ENCODE results near the gene AGBL4. TPM values are rescaled to one million over a fixed set of nuclear protein-coding genes. Genes with fewer than 3 reads are reported as not detected.
A peak's percentile ranks its signal among the peaks of the same experiment; 100 is the strongest.

AGBL4 gene
- total and polyA plus RNA-seq, 2 donors, result 0.18 to 0.24 TPM

DNA sequence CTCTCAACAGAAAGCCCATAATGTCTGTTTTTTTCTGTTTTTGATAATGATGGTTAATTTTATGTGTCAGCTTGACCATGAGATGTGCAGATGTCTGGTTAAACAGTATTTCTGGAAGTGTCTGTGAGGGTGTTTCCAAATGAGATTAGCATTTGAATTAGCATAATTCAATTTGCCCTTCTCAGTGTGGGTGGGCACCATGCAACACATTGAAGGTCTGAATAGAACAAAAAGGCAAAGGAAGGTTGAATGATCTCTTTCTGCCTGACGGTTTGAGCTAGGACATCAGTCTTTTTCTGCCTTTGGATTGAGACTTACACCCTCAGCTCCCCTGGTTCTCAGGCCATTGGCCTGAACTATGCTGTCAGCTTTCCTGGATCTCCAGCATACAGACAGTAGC is 1516.9 kb downstream of the AGBL4 start:
- DNase-seq (ENCODE audit: low read depth in 6 of 9, low spot score in 9 of 9), result no peak
- Histone ChIP-seq H3K4me1 (ENCODE audit: control insufficient read depth in 2 of 2, insufficient read depth in 2 of 2, low read length in 2 of 2) (no peaks in the 10 kb centered on the region), H3K4me3 (ENCODE audit: low read length in 2 of 2) (no peak overlapping the region), H3K27me3 (ENCODE audit: control insufficient read depth in 2 of 2, insufficient read depth in 1 of 2, low read length in 1 of 2) (no peaks in the 10 kb centered on the region), H3K36me3 (ENCODE audit: control insufficient read depth in 2 of 2, insufficient read depth in 2 of 2, low read length in 1 of 2) (no peaks in the 10 kb centered on the region), H3K9me3 (ENCODE audit: control insufficient read depth in 2 of 2, insufficient read depth in 1 of 2, low read length in 1 of 2) (no peaks in the 10 kb centered on the region), H3K27ac (ENCODE audit: low read depth in 1 of 2, low read length in 1 of 2) (no peak overlapping the region)
- 0% methylated on average over 1 of the region's 1 CpG for WGBS

DNA sequence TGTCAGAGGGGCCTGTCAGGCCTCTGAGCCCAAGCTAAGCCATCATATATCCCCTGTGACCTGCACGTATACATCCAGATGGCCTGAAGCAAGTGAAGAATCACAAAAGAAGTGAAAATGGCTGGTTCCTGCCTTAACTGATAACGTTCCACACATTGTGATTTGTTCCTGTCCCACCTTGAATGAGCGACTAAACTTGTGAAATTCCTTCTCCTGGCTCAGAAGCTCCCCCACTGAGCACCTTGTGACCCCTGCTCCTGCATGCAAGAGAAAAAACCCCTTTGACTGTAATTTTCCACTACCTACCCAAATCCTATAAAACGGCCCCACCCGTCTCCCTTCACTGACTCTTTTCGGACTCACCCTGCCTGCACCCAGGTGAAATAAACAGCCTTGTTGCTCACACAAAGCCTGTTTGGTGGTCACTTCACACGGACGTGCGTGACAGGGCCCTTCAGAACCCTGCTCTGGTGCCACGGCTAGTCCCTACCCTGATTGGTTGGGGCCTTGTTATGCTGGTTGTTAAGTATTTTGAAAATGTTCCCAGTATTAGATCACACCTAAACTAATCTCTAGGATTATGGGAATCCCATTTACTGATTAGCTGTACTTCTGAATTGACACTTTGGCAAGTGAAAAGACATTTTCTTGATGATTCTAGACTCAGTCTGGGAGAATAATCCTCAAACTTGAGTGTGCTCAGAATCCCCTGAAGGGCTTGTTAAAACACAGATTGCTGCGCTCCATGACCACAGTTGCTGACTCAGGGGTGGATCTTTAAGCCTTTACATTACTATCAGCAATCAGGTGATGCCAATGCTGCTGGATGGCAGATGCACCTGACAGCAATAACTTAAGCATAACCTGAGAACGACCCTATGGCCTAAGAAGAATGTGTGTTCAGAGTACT is 1523.0 kb downstream of the AGBL4 start:
- Histone ChIP-seq H3K36me3 (ENCODE audit: control insufficient read depth in 2 of 2, insufficient read depth in 2 of 2, low read length in 1 of 2) (no peaks in the 10 kb centered on the region), H3K4me3 (ENCODE audit: low read length in 2 of 2) (no peak overlapping the region), H3K9me3 (ENCODE audit: control insufficient read depth in 2 of 2, insufficient read depth in 1 of 2, low read length in 1 of 2) (no peaks in the 10 kb centered on the region), H3K27me3 (ENCODE audit: control insufficient read depth in 2 of 2, insufficient read depth in 1 of 2, low read length in 1 of 2) (no peaks in the 10 kb centered on the region), H3K4me1 (ENCODE audit: control insufficient read depth in 2 of 2, insufficient read depth in 2 of 2, low read length in 2 of 2) (no peaks in the 10 kb centered on the region), H3K27ac (ENCODE audit: low read depth in 1 of 2, low read length in 1 of 2) (no peak overlapping the region)
- DNase-seq (ENCODE audit: low read depth in 6 of 9, low spot score in 9 of 9), result no peak
- WGBS, result 79% methylated on average over 12 of the region's 12 CpGs

DNA sequence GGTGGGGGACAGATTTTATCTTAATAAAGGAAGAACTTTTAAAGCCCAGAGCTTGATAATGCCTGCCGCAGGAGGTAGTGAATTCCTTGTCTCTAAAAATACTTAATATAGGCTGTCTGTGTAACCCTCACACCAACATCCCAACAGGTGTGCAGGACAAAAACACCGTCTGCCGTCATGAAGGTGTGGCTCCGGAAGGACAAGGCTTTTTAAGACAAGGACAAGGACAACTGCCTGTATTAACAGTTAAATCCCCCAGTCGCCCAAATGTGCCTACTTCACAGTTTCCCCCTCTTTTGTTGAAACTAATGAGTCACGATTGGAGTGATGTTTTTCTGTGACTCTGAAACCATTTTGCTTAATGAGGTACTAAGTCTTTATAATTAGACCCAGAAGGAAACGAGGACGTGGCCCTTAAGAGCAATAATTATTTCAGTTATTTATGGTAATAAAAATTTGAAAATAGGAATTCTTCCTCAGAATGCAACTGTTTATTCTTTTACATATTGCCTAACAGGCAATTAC is 1524.5 kb downstream of the AGBL4 start:
- H3K4me3 ChIP-seq (ENCODE audit: low read length in 2 of 2), result no peak overlapping the region
- no peaks in the 10 kb centered on the region for H3K9me3 ChIP-seq (ENCODE audit: control insufficient read depth in 2 of 2, insufficient read depth in 1 of 2, low read length in 1 of 2)
- H3K27ac ChIP-seq (ENCODE audit: low read depth in 1 of 2, low read length in 1 of 2), result no peak overlapping the region
- no peak for DNase-seq (ENCODE audit: low read depth in 6 of 9, low spot score in 9 of 9)
- 93% methylated on average over 8 of the region's 8 CpGs for WGBS
- H3K4me1 ChIP-seq (ENCODE audit: control insufficient read depth in 2 of 2, insufficient read depth in 2 of 2, low read length in 2 of 2), result no peaks in the 10 kb centered on the region
- no peaks in the 10 kb centered on the region for H3K36me3 ChIP-seq (ENCODE audit: control insufficient read depth in 2 of 2, insufficient read depth in 2 of 2, low read length in 1 of 2)
- no peaks in the 10 kb centered on the region for H3K27me3 ChIP-seq (ENCODE audit: control insufficient read depth in 2 of 2, insufficient read depth in 1 of 2, low read length in 1 of 2)

DNA sequence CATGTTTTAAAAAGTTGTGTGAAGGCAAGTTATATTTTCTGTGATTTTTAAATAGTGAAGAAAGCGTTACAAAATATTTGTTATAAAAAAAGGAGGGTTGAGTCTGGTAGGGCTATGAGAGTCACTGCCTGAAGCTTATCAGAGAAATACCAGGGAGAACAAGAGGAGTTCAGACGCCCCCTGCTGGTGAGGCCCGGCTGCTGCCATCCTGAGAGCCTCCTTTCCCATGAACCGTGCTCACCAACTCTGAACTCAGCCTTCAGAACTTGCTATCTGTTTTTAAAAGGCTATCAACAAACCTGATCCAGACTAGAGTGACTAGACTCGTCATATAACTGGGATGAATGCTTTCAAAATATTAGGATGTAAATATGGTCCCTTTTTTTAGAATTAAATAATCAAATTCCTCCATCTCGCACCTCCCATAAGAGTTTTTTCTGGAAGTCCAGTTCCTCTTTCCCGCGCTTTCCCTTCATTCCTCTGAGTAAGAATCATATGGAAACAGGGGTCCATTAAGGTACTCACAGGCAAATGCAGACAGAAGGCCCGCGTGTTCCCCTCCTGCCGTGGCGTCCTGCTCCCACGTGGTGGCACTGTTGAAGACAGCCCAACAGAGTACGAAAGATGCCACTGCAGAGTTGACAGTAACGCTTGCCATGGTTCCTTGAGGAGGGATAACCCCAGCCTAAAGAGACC is 1525.5 kb downstream of the AGBL4 start:
- 22% methylated on average over 15 of the region's 15 CpGs for WGBS
- peak; percentile 16 to 71 (median 40) for DNase-seq (ENCODE audit: low read depth in 6 of 9, low spot score in 9 of 9)

DNA sequence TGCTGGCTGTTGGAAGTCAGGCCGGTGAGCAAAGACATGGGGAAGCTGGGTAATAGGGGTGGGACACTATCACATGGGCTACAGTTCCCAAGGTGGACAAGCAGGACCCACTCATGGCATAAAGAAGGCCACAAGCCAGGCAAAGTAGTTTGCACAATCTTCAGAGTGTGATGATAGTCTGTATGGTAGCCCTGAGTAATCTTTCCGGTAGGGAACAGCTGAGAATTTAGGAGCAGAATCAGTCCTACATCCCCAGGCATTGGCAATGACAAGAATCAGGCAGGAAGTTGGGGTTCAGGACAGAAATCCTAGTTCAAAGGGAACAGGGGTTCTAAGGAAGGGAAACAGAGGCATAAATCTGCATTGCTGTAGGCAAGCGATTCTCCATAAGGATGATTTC is 1527.8 kb downstream of the AGBL4 start:
- Histone ChIP-seq H3K4me3 (ENCODE audit: low read length in 2 of 2) (no peak overlapping the region), H3K9me3 (ENCODE audit: control insufficient read depth in 2 of 2, insufficient read depth in 1 of 2, low read length in 1 of 2) (no peaks in the 10 kb centered on the region), H3K27me3 (ENCODE audit: control insufficient read depth in 2 of 2, insufficient read depth in 1 of 2, low read length in 1 of 2) (no peaks in the 10 kb centered on the region), H3K27ac (ENCODE audit: low read depth in 1 of 2, low read length in 1 of 2) (no peak overlapping the region), H3K4me1 (ENCODE audit: control insufficient read depth in 2 of 2, insufficient read depth in 2 of 2, low read length in 2 of 2) (no peaks in the 10 kb centered on the region), H3K36me3 (ENCODE audit: control insufficient read depth in 2 of 2, insufficient read depth in 2 of 2, low read length in 1 of 2) (no peaks in the 10 kb centered on the region)
- DNase-seq (ENCODE audit: low read depth in 6 of 9, low spot score in 9 of 9), result no peak
- 96% methylated on average over 3 of the region's 3 CpGs for WGBS

More for the DNA sequence above, 1525.5 kb downstream of the AGBL4 start:
- Histone ChIP-seq H3K27me3 (ENCODE audit: control insufficient read depth in 2 of 2, insufficient read depth in 1 of 2, low read length in 1 of 2) (no peaks in the 10 kb centered on the region), H3K27ac (ENCODE audit: low read depth in 1 of 2, low read length in 1 of 2) (no peak overlapping the region), H3K4me3 (ENCODE audit: low read length in 2 of 2) (no peak overlapping the region), H3K4me1 (ENCODE audit: control insufficient read depth in 2 of 2, insufficient read depth in 2 of 2, low read length in 2 of 2) (no peaks in the 10 kb centered on the region), H3K9me3 (ENCODE audit: control insufficient read depth in 2 of 2, insufficient read depth in 1 of 2, low read length in 1 of 2) (no peaks in the 10 kb centered on the region), H3K36me3 (ENCODE audit: control insufficient read depth in 2 of 2, insufficient read depth in 2 of 2, low read length in 1 of 2) (no peaks in the 10 kb centered on the region)

DNA sequence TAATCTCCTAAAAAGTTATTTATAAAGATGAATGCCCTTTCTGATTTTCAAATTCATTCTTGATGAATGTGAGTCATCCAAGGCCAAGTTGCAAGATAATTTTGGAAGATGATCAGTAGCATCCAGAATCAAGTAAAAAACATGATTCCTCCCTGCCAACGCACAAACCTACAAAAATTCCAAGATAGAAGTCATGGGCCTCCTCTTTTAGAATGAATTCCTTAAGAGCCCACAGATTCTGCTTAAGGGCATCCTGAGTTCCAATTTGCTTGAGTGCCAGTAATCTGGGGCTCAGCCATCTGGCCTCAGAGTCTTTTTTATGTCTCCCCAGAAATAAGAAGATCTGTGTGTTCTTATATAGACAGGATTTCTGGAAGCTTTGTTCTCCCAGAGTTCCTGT is 1528.6 kb downstream of the AGBL4 start:
- H3K27ac ChIP-seq (ENCODE audit: low read depth in 1 of 2, low read length in 1 of 2), result no peak overlapping the region
- WGBS, result 89% methylated on average over 1 of the region's 1 CpG
- no peak for DNase-seq (ENCODE audit: low read depth in 6 of 9, low spot score in 9 of 9)
- no peak overlapping the region for H3K4me3 ChIP-seq (ENCODE audit: low read length in 2 of 2)
- H3K27me3 ChIP-seq (ENCODE audit: control insufficient read depth in 2 of 2, insufficient read depth in 1 of 2, low read length in 1 of 2), result no peaks in the 10 kb centered on the region
- H3K36me3 ChIP-seq (ENCODE audit: control insufficient read depth in 2 of 2, insufficient read depth in 2 of 2, low read length in 1 of 2), result no peaks in the 10 kb centered on the region
- no peaks in the 10 kb centered on the region for H3K4me1 ChIP-seq (ENCODE audit: control insufficient read depth in 2 of 2, insufficient read depth in 2 of 2, low read length in 2 of 2)
- H3K9me3 ChIP-seq (ENCODE audit: control insufficient read depth in 2 of 2, insufficient read depth in 1 of 2, low read length in 1 of 2), result no peaks in the 10 kb centered on the region

DNA sequence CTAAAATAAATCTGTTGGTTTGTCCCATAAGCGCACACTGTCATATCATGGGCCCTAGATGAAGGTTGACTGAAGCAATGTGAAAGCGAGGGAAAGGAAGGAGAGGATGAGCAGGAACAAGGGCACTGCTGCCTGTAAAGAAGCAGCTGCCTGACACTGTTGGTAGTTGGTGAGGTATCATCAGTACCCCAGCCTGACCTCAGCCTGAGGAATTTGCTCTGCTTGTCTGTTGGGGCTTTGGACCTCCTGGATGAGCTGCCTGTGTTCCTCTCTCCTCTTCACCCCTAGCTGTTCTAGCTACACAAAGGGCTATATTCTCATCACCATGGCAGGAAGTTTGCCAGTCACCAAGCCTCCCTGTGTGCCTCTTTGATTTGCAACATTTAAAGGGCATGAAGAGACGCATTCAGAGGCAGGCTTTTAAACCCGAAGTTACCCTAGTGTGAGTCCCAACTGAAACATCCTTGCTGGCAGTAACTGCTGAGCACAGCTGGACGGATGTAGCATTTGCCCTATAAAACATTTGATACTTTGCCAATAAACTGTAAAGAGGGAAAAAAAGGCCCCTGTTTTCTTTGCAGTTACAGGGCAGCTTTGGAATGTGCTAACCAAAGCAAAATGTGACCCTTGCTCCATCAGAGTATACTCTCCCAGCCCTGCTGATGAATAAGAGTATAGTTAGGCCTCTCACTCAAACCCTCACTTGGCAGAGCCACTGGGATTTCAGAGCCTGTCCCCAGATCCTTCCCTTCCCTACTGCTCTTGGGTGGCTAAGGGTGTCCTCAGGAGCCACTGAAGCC is 1529.6 kb downstream of the AGBL4 start:
- Histone ChIP-seq H3K27me3 (ENCODE audit: control insufficient read depth in 2 of 2, insufficient read depth in 1 of 2, low read length in 1 of 2) (no peaks in the 10 kb centered on the region), H3K27ac (ENCODE audit: low read depth in 1 of 2, low read length in 1 of 2) (peak overlapping the region in 1 of 2 donors; percentile 40), H3K9me3 (ENCODE audit: control insufficient read depth in 2 of 2, insufficient read depth in 1 of 2, low read length in 1 of 2) (no peaks in the 10 kb centered on the region), H3K4me3 (ENCODE audit: low read length in 2 of 2) (no peak overlapping the region), H3K4me1 (ENCODE audit: control insufficient read depth in 2 of 2, insufficient read depth in 2 of 2, low read length in 2 of 2) (no peaks in the 10 kb centered on the region), H3K36me3 (ENCODE audit: control insufficient read depth in 2 of 2, insufficient read depth in 2 of 2, low read length in 1 of 2) (no peaks in the 10 kb centered on the region)
- peak in 1 of 9 donors; percentile 23 for DNase-seq (ENCODE audit: low read depth in 6 of 9, low spot score in 9 of 9)
- WGBS, result 86% methylated on average over 5 of the region's 5 CpGs

DNA sequence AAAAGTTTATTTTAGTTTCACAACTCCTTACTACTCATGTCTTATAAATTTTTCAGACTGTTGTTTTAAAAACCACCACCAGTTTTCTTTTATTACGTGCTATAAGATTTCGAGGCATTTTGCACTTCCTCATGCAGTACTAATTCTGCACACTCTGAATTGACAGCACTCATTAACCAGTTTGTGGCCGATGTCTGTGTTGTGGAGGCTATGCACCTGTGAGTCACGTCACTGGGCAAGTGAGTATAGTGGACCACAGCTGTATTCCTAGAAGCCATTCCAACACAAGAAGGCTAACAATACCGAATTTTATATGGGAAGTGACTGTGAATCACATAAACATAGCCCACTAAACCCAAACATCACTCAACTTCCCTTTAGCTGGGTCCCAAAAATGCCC is 1530.7 kb downstream of the AGBL4 start:
- Histone ChIP-seq H3K27me3 (ENCODE audit: control insufficient read depth in 2 of 2, insufficient read depth in 1 of 2, low read length in 1 of 2) (no peaks in the 10 kb centered on the region), H3K4me3 (ENCODE audit: low read length in 2 of 2) (no peak overlapping the region), H3K36me3 (ENCODE audit: control insufficient read depth in 2 of 2, insufficient read depth in 2 of 2, low read length in 1 of 2) (no peaks in the 10 kb centered on the region), H3K9me3 (ENCODE audit: control insufficient read depth in 2 of 2, insufficient read depth in 1 of 2, low read length in 1 of 2) (no peaks in the 10 kb centered on the region), H3K27ac (ENCODE audit: low read depth in 1 of 2, low read length in 1 of 2) (no peak overlapping the region), H3K4me1 (ENCODE audit: control insufficient read depth in 2 of 2, insufficient read depth in 2 of 2, low read length in 2 of 2) (no peaks in the 10 kb centered on the region)
- 66% methylated on average over 5 of the region's 5 CpGs for WGBS
- DNase-seq (ENCODE audit: low read depth in 6 of 9, low spot score in 9 of 9), result no peak
